Skeletal muscle satellite cell (primary cell): ENCODE results near the gene NCOA5.

Experiments
- H3K27me3 ChIP-seq: 2 replicates; pipeline ENCODE4 v1.7.0; 2013; ENCODE audit warnings: low read length; ENCODE audit not compliant: control insufficient read depth, insufficient read depth
- H3K36me3 ChIP-seq: 2 replicates; pipeline ENCODE4 v1.7.0; 2013; ENCODE audit warnings: mild to moderate bottlenecking, control low read depth, low read length; ENCODE audit not compliant: insufficient read depth
- H3K4me1 ChIP-seq: 2 replicates; pipeline ENCODE4 v1.7.0; 2013; ENCODE audit warnings: low read length; ENCODE audit not compliant: control insufficient read depth, insufficient read depth
- H3K4me2 ChIP-seq: 2 replicates; pipeline ENCODE4 v1.7.0; 2013; ENCODE audit warnings: mild to moderate bottlenecking, low read length
- H3K4me3 ChIP-seq: 2 replicates; pipeline ENCODE4 v1.7.0; 2013; ENCODE audit warnings: low read length
- H3K9ac ChIP-seq: 2 replicates; pipeline ENCODE4 v1.7.0; 2013; ENCODE audit warnings: mild to moderate bottlenecking, low read depth, low read length, moderate library complexity
- H3K9me3 ChIP-seq: replicated peaks from 2 replicates; pipeline ENCODE4 v1.7.0; 2013; ENCODE audit warnings: mild to moderate bottlenecking, control low read depth, low read length

Gene NCOA5

DNA sequence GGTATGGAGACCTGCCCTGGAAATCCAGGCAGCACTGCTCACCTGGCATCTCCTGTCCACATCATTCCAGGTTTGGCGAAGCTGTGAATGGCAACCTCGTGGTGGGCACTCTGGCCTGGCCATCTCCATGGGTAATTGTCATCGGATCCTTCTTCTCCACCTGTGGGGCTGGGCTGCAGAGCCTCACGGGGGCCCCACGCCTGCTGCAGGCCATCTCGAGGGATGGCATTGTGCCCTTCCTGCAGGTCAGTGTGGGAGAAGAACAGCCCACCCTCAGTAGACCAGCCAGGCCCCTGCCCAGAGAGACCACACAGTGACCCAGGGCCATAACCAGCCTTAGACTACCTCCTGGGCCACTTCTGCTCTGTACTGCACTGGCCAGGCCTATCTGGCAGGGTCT is 44.9 kb downstream of the NCOA5 start:
- Histone ChIP-seq H3K4me3 (no peak overlapping the region), H3K9me3 (no peaks in the 10 kb centered on the region), H3K27me3 (peaks cover 45% of the 10 kb centered on the region), H3K4me2 (no peak overlapping the region), H3K36me3 (no peaks in the 10 kb centered on the region), H3K9ac (no peak overlapping the region), H3K4me1 (no peaks in the 10 kb centered on the region)

DNA sequence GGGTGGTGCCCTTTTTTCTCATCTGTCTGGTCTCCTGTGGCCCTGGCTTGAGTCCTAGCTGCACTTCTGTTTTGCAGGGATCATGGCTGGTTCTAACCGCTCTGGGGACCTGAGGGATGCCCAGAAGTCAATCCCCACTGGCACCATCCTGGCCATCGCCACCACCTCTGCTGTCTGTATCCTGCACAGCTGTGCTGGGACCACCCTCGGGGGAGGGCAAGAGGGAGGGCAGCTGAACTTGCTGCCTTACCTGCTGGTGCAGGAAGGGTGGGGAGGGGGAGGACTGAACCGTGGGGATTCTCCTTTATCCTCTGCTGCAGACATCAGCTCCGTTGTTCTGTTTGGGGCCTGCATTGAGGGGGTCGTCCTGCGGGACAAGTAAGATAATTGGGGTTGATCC is 46.2 kb downstream of the NCOA5 start:
- no peak overlapping the region for H3K4me3 ChIP-seq
- H3K9ac ChIP-seq = no peak overlapping the region
- no peaks in the 10 kb centered on the region for H3K4me1 ChIP-seq
- peaks cover 41% of the 10 kb centered on the region for H3K27me3 ChIP-seq
- H3K4me2 ChIP-seq = no peak overlapping the region
- no peaks in the 10 kb centered on the region for H3K36me3 ChIP-seq
- H3K9me3 ChIP-seq = no peaks in the 10 kb centered on the region

DNA sequence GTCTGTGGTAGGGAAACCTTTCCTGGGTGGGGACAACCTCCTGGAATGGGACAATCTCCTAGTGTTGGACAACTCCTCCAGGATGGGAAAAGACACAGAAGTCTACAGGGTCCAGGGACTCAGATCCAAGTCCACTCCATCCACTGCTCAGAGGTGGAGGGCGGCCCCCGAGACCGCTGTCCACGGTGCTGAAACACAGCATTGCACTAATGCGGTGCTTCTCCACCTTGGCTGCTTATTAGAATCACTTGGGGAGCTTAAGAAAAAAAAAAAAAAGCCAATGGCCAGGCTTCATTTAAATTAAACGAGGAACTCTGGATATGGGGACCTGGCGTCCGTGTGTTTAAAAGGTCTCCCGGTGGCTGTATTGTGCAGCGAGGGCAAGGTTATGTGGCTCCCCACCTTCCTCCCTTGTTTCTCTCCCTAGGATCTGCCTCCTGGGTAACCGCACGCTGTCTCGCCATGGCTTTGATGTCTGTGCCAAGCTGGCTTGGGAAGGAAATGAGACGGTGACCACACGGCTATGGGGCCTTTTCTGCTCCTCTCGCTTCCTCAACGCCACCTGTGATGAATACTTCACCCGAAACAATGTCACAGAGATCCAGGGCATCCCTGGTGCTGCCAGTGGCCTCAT is 48.7 kb downstream of the NCOA5 start:
- Histone ChIP-seq H3K9me3 (no peaks in the 10 kb centered on the region), H3K4me3 (no peak overlapping the region), H3K4me1 (no peaks in the 10 kb centered on the region), H3K9ac (no peak overlapping the region), H3K4me2 (no peak overlapping the region), H3K27me3 (peaks cover 29% of the 10 kb centered on the region), H3K36me3 (no peaks in the 10 kb centered on the region)

DNA sequence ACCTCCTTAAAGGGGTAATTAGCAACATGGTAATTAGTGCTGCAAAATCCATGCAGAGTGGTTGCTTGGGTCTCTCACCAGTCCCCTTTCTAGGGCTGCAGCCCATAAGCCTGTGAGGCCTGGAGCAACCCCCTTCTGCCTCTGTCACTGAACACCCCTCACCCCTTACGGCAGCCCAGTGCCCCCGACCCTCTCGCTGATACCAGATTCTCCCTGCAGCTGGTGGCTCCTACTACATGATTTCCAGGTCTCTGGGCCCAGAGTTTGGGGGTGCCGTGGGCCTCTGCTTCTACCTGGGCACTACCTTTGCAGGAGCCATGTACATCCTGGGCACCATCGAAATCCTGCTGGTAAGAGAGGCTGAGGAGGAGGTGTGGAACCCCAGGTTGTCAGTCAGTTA is 52.7 kb downstream of the NCOA5 start:
- Histone ChIP-seq H3K9ac (no peak overlapping the region), H3K4me2 (no peak overlapping the region), H3K36me3 (no peaks in the 10 kb centered on the region), H3K9me3 (no peaks in the 10 kb centered on the region), H3K4me1 (no peaks in the 10 kb centered on the region), H3K27me3 (peaks cover 39% of the 10 kb centered on the region), H3K4me3 (no peak overlapping the region)

DNA sequence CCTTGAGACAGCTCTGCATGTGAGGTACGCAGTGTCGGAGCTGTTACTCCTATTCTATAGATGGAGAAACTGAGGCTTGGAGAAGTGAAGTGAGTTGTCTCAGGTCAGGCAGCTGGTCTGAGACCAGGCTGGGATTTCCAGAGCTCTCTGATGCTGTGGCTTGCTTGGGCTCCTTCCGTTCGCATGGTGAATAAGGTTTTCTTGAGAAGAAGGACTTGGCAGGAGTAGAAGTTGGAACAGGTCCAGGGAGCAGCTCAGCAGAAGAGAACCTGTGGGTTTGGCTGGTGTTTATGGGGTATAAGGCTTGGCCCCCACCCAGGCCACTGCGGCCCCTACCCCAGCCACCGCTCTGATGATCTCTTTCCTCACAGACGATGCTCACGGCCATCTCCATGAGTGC is 53.4 kb downstream of the NCOA5 start:
- Histone ChIP-seq H3K9ac (no peak overlapping the region), H3K4me1 (no peaks in the 10 kb centered on the region), H3K4me3 (no peak overlapping the region), H3K9me3 (no peaks in the 10 kb centered on the region), H3K36me3 (no peaks in the 10 kb centered on the region), H3K4me2 (no peak overlapping the region), H3K27me3 (peaks cover 46% of the 10 kb centered on the region)

DNA sequence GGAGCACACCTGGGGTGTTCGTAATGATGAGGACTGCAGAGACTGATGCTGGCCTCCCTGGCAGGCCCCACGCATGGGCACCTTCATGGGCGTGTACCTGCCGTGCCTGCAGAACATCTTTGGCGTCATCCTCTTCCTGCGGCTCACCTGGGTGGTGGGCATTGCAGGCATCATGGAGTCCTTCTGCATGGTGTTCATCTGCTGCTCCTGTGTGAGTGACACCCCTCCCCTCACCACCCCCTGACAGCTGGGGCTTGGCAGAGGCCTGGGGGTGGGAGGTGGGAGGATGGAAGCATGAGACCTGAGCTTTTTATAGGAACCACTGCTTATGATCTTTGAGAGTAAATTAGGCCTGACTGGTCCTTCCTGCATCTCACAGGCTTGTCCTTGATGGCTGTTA is 54.0 kb downstream of the NCOA5 start:
- Histone ChIP-seq H3K4me2 (no peak overlapping the region), H3K4me3 (no peak overlapping the region), H3K27me3 (peaks cover 52% of the 10 kb centered on the region), H3K4me1 (no peaks in the 10 kb centered on the region), H3K9me3 (no peaks in the 10 kb centered on the region), H3K9ac (no peak overlapping the region), H3K36me3 (no peaks in the 10 kb centered on the region)

DNA sequence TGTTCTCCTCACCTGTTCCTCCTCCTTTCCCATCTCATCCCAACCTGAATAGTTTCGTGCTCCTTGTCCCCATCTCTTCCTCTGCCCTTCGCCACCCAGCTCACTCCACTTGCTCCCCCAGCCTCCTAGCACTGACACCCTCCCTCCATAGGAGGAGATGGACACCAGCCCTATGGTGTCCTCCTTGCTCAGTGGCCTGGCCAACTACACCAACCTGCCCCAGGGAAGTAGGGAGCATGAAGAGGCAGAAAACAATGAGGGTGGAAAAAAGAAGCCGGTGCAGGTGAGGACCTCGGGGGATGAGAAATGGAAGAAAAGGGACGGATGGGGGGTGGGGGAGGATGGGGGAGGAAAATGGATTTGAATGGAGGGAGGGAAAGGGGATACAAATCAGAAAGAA is 54.5 kb downstream of the NCOA5 start:
- no peak overlapping the region for H3K4me2 ChIP-seq
- no peaks in the 10 kb centered on the region for H3K9me3 ChIP-seq
- no peak overlapping the region for H3K4me3 ChIP-seq
- no peak overlapping the region for H3K9ac ChIP-seq
- peaks cover 56% of the 10 kb centered on the region for H3K27me3 ChIP-seq
- no peaks in the 10 kb centered on the region for H3K4me1 ChIP-seq
- no peaks in the 10 kb centered on the region for H3K36me3 ChIP-seq

DNA sequence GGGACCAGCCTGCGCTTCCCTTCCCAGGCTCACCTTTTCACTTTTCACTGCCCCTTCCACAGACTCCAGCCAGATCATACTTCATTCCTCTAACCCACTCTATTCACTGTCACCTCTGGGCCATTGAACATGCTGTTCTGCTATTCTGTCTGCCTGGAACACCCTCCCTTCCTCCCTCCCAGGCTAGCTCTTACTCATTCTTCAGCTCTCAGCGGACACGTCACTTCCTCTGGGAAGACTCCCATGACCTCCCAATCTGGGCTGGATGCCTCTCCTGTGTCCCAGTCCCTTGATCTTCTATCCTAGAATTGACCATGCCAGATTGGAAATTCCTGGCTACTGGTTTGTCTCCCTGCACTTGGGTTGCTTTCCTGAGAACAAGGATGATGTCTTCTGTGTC is 55.7 kb downstream of the NCOA5 start:
- no peaks in the 10 kb centered on the region for H3K4me1 ChIP-seq
- H3K36me3 ChIP-seq = no peaks in the 10 kb centered on the region
- H3K9me3 ChIP-seq = no peaks in the 10 kb centered on the region
- no peak overlapping the region for H3K4me2 ChIP-seq
- no peak overlapping the region for H3K9ac ChIP-seq
- no peak overlapping the region for H3K4me3 ChIP-seq
- H3K27me3 ChIP-seq = peaks cover 66% of the 10 kb centered on the region

DNA sequence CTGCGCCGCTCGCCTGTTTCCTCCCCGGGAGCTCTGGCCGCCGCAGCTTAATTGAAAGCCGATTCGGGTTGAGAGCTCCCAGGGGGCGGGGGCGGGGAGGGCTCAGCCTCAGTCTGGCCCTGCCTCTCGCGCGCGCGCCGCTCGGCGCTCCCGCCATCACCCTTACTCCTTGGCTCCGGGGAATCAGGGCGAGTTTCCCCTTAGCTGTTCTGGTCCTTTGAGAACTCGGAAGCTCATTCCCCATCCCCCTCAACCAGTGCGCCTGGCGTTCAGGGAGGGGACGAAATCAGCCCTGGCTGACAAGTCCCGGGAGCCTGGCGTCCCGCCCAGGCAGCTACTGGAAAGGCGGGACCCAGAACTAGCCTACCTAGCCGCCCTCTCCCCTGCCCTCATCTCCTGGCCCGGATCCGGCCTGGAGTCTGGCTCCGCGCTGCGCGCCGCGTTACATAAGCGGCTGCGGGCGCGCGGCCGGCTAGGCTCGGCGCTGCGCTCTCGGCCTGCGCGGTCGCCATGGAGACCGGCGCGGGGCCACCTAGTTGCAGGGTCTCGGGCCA is 58.0 kb downstream of the NCOA5 start:
- peaks cover 74% of the 10 kb centered on the region for H3K27me3 ChIP-seq
- no peak overlapping the region for H3K4me3 ChIP-seq

DNA sequence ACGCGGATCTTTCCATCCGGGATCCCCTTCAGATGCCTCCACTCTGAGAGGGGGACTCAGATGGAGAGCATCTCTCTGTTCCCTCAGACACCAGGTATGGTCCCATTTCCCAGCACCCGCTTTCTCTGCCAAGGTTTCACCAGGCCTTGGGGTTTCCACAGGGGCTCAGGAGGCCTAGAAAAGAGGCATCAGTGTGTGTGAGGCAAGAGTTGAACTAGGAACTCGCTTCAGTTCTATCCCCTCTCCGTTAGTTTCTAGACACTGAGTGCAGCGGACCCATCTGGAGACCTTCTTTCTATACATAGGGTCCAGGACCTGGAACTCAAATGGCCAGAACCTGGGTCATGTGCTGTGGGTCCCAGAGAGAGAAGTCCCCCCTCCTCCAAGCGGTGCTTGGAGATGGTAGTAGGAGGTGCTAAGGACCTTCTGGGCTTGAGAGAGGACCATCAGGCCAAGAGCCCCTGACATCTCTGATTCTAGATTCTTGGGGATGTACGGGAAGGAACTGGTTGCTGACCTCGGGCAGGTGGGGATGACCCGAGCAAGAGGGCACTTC is 58.7 kb downstream of the NCOA5 start:
- H3K36me3 ChIP-seq = no peaks in the 10 kb centered on the region
- H3K9me3 ChIP-seq = no peaks in the 10 kb centered on the region
- no peak overlapping the region for H3K4me2 ChIP-seq
- no peaks in the 10 kb centered on the region for H3K4me1 ChIP-seq
- no peak overlapping the region for H3K4me3 ChIP-seq
- H3K9ac ChIP-seq = no peak overlapping the region
- peaks cover 76% of the 10 kb centered on the region for H3K27me3 ChIP-seq

More for the DNA sequence above, 58.0 kb downstream of the NCOA5 start:
- Histone ChIP-seq H3K9ac (no peak overlapping the region), H3K9me3 (no peaks in the 10 kb centered on the region), H3K4me1 (no peaks in the 10 kb centered on the region), H3K36me3 (no peaks in the 10 kb centered on the region), H3K4me2 (peak overlapping the region; percentile 37)

DNA sequence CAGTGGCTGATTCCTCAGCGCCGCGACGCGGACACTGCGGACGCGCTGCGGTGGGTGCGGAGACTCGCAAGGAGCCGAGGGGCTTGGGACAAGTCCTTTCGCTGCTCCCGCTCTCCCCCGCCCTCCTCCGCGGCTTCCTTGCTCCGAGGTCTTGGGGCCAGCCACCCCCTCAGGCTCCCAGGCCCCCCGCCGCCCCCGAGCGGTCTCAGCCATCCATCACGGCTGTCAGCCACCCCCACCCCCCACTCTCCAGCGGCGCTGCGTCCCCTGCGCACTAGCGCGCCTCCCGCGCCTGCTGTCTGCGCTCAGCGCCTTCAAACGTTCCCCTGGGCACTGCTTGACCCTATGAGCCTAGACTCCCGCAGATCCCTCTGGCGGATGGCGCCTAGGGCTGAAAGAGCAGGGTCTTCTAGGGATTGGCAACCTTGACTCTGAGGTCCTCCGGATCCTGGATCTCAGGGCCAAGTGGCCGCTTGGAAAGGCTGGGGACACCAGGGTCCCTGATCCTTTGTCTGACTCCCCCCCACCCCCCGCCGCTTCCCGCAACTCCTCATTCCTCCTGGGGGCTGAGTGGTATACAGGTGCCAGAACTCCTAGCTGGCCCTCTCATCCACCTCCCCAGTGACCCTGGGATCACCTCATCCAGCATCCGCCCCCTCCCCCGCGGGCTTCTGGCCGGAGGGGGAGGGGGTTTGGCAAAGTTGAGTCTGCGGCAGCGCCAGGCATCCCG is 59.3 kb downstream of the NCOA5 start:
- no peak overlapping the region for H3K4me2 ChIP-seq
- H3K4me1 ChIP-seq = no peaks in the 10 kb centered on the region
- H3K9me3 ChIP-seq = no peaks in the 10 kb centered on the region
- H3K36me3 ChIP-seq = no peaks in the 10 kb centered on the region
- H3K9ac ChIP-seq = no peak overlapping the region
- H3K4me3 ChIP-seq = no peak overlapping the region
- peaks cover 81% of the 10 kb centered on the region for H3K27me3 ChIP-seq
